RPMI7951 (cell line): Measurements from ENCODE around the gene CLIP2. TPM values are rescaled to one million over a fixed set of nuclear protein-coding genes. Genes with fewer than 3 reads are reported as not detected.
A peak's percentile ranks its signal among the peaks of the same experiment; 100 is the strongest.

ENCODE experiments used
- DNase-seq: peaks from one replicate; pipeline ENCODE4 v3.0.0-alpha.2; 2012; ENCODE audit warnings: low read depth
- total RNA-seq: library from RNA; depleted of rRNA; stranded (reverse); fragments of >200 nt; shearing (Covaris generic); gene quantifications from 2 replicates; pipeline ENCODE4 v1.2.3, GENCODE V29; 2014

CLIP2 gene
- total RNA-seq, 1 experiment from 2014 or later = 7.8 TPM

GRCh38 chr7:74271742-74272141, 17.5 kb upstream of the CLIP2 start:
- DNase-seq = no peak

DNA sequence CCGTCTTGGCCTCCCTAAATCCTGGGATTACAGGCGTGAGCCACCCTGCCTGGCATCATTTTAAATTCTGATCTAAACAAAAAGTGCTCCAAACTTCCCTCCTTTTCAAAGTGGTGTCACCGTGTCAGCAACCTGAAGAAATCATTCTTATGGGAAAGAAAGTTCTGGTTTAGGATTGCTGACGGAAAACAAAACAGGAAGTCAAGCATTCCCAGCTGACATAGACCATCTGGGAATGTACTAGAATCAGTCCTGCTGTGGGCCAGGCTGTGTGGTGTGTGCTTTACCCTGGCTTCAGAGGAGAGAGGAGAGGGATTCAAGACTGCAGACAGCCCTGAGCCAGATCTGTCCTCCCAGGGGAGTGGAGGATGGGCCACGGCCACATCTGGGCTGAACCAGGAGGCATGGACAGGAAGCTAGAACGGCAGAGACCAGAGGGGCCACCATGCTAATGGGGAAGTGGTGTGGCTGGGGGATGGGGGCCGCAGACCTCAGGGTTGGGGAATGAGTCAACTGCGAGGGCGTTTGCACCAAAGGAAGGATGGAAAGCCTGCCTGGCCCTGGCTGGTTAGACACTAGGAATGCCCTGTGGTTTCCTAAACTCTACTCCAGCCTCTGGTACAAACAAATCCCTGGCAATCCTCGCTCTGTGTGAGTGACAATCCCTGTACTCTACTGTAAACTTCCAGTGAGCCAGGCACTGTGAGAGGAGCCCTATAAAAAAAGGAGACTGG, 16.7 kb upstream of the CLIP2 start:
- peak; percentile 98 for DNase-seq

GRCh38 chr7:74275401-74275881, 13.8 kb upstream of the CLIP2 start:
- DNase-seq = no peak

- no peak for DNase-seq
These were observed 11.6 kb upstream of the CLIP2 start for GRCh38 chr7:74277636-74278035.

DNA sequence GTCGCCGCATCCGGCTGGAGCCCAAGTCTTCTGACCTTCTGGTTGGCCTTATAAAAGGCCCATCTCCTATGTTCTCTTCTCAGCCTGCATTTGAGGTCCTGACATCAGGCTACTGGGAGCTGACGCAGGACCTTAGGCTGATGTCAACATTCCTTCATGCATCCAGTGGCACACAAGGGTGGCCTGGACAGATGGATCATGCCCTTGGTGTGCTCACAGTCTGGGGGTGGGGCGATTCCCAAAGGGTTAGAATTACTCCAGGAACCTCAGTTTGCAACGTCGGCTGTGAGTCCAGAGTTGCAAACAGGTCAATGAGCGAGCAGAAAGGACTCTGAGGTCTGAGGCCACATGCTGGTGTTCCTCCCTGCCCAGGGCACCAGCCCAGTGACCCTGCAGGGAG, 8.2 kb upstream of the CLIP2 start:
- DNase-seq = no peak

- no peak for DNase-seq
These were observed 6.3 kb upstream of the CLIP2 start for GRCh38 chr7:74282748-74283459.

DNA sequence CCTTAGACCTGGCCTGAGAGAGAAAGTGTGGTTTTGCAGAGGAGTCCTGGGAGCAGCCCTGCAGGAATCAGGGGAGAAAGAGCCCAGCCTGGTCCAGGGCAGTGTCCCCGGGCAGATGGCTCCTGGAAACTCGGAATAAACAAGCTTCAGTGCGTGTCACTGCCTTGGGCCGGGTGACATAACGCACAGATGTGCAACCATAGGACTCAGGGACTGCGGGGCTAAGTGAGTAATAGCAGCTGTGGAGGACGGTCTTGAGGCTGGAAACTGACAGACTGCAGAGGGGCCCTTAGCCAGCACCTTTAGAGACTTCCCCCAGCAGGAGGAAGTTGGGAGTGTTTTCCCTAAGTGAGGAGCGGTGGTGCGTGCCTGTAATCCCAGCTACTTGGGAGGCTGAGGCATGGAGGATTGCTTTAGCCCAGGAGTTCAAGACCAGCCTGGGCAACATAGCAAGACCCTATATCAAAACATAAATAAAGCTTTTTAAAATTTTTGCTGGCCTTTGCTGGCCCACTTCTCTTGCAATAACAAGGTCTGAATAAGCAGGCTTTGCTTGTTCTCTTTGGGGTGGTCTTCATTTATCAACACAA, 5.3 kb upstream of the CLIP2 start:
- DNase-seq = peak; percentile 71

DNA sequence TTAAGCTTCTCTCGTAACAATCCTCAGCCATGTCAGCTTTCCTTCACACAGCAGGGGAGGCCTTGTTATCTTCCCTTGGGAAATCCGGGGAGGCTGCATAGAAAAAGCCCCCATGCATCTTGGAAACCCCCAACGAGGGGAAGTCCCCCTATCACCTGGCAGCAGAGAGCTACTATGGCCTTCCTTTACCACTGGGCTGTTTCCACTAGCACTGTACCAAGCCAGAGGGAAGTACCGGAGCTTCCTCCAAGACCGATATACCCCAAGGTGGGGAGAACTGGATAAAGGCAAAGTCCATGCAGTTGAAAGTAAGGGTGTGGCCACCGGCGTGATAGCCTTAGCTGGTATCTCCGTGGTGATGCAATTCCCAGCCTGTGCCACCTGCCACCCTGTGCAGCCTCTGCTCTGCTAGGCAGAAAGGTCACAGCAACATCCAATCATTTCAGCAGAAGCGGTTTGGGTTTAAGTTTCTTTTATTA, 4.4 kb upstream of the CLIP2 start:
- DNase-seq = no peak

GRCh38 chr7:74286131-74286530, 3.1 kb upstream of the CLIP2 start:
- DNase-seq = no peak

DNA sequence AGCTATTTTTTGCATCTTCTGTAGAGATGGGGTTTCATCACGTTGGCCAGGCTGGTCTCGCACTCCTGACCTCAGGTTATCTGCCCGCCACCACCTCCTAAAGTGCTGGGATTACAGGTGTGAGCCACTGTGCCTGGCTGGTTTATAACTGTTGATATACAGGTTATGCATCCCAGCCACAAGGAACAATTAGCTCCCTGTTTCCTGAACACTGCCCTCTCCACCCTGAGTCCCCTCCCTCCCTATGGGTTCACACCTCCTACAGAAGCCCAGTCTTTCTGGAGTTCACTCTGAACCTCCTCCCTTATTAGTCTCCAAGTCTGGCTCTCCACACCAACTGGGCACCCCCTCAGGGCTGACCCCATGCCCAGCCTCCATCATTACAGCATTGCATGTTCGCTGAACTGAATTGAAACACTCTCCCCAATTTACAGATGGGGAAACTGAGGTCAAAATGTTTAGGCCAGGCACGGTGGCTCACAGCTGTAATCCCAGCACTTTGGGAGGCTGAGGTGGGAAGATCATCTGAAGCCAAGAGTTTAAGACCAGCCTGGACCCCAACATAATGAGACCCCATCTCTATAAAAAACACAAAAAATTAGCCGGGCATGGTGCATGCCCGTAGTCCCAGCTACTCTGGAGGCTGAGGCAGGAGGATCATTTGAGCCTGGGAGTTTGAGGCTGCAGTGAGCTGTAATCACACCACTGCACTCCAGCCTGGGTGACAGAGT, 1.7 kb upstream of the CLIP2 start:
- DNase-seq = no peak

DNA sequence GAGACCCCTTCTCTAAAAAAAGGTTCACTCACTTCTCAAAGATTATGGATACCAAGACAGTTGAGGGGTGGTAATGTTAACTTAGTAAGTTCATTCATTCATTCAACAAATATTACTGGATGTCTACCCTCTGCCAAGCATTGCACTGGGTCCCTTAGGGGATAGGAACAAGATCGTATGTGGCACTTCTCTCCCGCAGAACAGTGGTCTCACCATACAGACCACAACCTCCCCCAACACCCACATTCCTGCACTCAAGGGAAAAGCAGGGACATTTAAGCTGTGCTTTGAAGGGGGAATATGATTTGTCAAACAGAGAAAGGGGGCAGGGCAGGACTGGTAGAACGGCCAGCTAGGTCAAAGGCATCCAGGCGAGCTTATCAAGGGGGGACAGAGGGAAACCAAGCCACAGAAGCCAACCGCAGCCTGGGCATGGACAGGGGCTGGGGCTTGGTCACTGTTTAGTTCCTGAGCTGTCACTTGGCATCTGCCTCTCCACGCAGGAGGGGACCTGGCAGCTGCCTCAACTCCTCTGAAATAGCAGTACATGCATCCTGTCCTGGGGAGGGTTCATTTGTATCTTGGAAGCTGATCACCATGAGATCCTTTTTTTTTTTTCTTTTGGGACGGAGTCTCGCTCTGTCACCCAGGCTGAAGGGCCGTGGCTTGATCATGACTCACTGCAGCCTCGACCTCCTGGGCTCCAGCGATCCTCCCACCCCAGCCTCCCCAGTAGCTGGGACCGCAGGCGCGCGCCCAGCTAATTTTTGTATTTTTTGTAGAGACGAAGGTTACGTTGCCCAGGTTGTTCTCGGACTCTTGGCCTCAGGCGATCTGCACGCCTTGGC, 949 bp upstream of the CLIP2 start:
- peak; percentile 61 for DNase-seq

GRCh38 chr7:74289659-74290552, 699 bp downstream of the CLIP2 start:
- DNase-seq = peak; percentile 37

- no peak for DNase-seq
These were observed 1.3 kb downstream of the CLIP2 start for GRCh38 chr7:74290553-74290950.

DNA sequence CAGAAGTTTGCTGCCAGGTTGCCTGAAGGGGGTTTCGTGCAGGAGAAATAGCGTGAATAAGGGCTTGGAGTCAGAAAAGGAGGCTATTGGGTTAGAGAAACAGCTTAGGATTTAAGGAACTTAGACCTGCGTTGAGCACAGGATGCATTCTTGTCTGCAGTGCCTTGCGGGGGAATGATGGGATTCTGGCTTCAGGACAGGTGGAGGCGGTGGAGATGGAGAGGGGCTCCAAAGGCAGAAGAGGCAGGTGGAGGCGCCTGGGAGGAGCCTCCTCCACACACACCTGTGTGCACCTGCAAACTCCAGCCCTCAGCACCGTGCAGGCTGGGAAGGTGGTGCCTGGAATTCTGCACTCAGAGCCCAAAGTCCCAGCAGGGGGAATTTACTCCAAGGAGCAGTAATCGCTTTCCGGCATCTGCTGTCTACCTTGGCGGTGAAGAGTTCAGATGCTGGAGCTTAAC, 1.8 kb downstream of the CLIP2 start:
- DNase-seq = no peak

GRCh38 chr7:74291535-74291934, 2.3 kb downstream of the CLIP2 start:
- no peak for DNase-seq

DNA sequence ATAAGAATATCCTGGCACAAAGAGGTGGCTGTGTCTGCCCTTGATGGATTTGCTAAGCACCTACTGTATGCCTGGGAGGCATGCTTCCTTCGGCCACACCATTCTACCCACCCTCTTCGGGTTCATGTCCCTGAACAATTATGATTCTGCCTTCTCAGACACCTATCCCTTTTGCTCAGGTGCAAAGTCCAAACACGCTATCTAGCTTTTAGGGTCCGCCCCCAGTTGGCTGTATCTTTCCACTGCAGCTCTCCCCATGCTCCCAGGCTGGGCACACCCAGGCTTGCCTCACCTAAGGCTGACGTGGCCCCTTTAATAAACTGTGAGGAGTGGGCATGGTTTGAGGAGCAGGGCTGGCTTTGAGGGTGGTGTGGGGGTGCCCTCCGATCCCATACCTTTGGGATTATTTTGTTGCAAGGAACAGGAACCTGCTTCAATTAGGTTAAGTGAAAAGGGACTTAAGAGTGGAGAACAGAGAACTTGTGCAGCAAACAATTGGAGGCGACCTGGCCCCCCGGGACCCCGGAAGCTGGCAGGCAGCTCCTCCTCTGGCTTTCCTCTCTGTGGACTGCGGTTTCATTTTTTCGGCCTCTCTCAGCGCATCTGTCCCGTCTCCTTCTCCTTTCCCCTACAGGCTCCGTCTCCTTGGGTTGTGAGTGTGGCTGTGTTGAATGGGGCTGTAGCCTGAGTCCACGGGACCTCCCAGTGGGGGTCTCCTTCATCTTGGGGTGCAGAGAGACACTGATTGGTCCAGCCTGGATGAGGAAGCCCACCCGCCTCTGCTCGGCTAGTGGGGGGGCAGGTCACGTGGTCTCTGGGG, 3.8 kb downstream of the CLIP2 start:
- no peak for DNase-seq

- DNase-seq = no peak
These were observed 4.3 kb downstream of the CLIP2 start for GRCh38 chr7:74293577-74293908.

GRCh38 chr7:74294191-74294998, 5.2 kb downstream of the CLIP2 start:
- DNase-seq = no peak
